Peyer's patch (tissue), 4 donors: Measurements from ENCODE around the gene COL27A1.

Experiments used
- CTCF ChIP-seq, 6 experiments: fragments of 450-650 bp in 4 of 6; fragments of 200-600 bp in 2 of 6; sonication (generic) in 1 of 6; IDR thresholded peaks; one replicate each; pipeline ENCODE4 v1.5.1; 2017 to 2019; ENCODE audit warnings: antibody characterized with exemption in 6 of 6, mild to moderate bottlenecking in 3 of 6, moderate library complexity in 1 of 6
- POLR2A ChIP-seq, 2 donors: fragments of 450-650 bp; IDR thresholded peaks; one replicate each; pipeline ENCODE4 v1.5.1; 2017; ENCODE audit warnings: antibody characterized with exemption in 2 of 2, mild to moderate bottlenecking in 2 of 2, moderate library complexity in 2 of 2

GRCh38 chr9:114110180-114110579 lies 45.2 kb upstream of the COL27A1 start:
- TF ChIP-seq POLR2A (IDR thresholded peaks at IDR 0.05) = no peak
- TF ChIP-seq CTCF (IDR thresholded peaks at IDR 0.05) = no peak
